ENCODE results near the gene PHACTR2.
A peak's percentile ranks its signal among the peaks of the same experiment; 100 is the strongest.

DNA sequence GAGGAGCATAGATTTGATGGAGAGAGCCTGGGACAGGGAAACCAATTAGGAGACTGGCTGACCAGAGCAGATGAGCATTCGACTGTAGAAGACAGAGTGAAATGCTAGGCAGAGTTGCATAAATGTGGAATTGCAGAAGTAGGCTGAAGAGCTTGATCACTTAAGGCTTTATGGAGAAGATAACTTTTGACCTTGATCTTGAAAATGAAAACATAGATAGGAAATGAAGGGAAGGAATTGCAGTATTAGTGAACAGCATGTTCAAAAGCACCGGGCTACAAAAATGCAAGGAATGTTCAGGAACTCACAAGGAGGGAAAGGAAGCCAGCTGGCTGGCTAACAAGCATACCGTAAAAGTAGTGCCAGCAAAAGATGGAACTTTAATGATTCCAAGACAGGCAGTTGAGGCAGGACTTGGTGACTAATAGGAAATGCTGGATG, 144.8 kb downstream of the PHACTR2 start:
- TF ChIP-seq POLR2A (IDR thresholded peaks at IDR 0.05) (no peak), POLR2AphosphoS5 (IDR thresholded peaks at IDR 0.05) (peak; percentile 12)
- TF ChIP-seq, protein P1, sequence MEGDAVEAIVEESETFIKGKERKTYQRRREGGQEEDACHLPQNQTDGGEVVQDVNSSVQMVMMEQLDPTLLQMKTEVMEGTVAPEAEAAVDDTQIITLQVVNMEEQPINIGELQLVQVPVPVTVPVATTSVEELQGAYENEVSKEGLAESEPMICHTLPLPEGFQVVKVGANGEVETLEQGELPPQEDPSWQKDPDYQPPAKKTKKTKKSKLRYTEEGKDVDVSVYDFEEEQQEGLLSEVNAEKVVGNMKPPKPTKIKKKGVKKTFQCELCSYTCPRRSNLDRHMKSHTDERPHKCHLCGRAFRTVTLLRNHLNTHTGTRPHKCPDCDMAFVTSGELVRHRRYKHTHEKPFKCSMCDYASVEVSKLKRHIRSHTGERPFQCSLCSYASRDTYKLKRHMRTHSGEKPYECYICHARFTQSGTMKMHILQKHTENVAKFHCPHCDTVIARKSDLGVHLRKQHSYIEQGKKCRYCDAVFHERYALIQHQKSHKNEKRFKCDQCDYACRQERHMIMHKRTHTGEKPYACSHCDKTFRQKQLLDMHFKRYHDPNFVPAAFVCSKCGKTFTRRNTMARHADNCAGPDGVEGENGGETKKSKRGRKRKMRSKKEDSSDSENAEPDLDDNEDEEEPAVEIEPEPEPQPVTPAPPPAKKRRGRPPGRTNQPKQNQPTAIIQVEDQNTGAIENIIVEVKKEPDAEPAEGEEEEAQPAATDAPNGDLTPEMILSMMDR (IDR thresholded peaks at IDR 0.05) = no peak

Measured in gastroesophageal sphincter (tissue), 3 donors.